BE2C (cell line): ENCODE measurements around the gene CLDN7.
"Not testable (repeated sequence)": the region's sequence is repeated elsewhere in the genome, so short reads cannot be mapped to it uniquely, and the experiment has no call there.

Source experiments
- DNase-seq: peaks from one replicate; pipeline ENCODE4 v3.0.0-alpha.2; 2020
- H3K27me3 ChIP-seq: fragments of 250-450 bp; sonication (Bioruptor Pico); 2 replicates; pipeline ENCODE4 v1.5.1; 2020; ENCODE audit warnings: mild to moderate bottlenecking
- H3K36me3 ChIP-seq: fragments of 250-450 bp; sonication (Bioruptor Pico); 2 replicates; pipeline ENCODE4 v1.5.1; 2020; ENCODE audit warnings: mild to moderate bottlenecking
- H3K4me1 ChIP-seq: fragments of 250-450 bp; sonication (Bioruptor Pico); 2 replicates; pipeline ENCODE4 v1.5.1; 2020
- H3K4me3 ChIP-seq: 2 replicates; pipeline ENCODE4 v1.5.1; 2011; ENCODE audit warnings: low read depth, low read length
- H3K9me3 ChIP-seq: fragments of 250-450 bp; sonication (Bioruptor Pico); 2 replicates; pipeline ENCODE4 v1.5.1; 2020
- CTCF ChIP-seq: IDR thresholded peaks from 2 replicates; pipeline ENCODE4 v1.5.1; 2012; ENCODE audit warnings: mild to moderate bottlenecking, low read depth, low read length

Gene CLDN7

GRCh38 chr17:7246779-7247178, 15.5 kb downstream of the CLDN7 start:
- Histone ChIP-seq H3K4me1 (no peaks in the 10 kb centered on the region), H3K27me3 (no peaks in the 10 kb centered on the region), H3K4me3 (no peak overlapping the region), H3K9me3 (no peaks in the 10 kb centered on the region), H3K36me3 (peaks cover 3% of the 10 kb centered on the region)
- TF ChIP-seq CTCF: no peak
- DNase-seq: no peak

- not testable (repeated sequence) for H3K36me3 ChIP-seq, H3K27me3 ChIP-seq, H3K4me1 ChIP-seq, H3K9me3 ChIP-seq, DNase-seq, H3K4me3 ChIP-seq
These were observed 18.4 kb downstream of the CLDN7 start for GRCh38 chr17:7243838-7244237.

GRCh38 chr17:7243453-7243729, 18.9 kb downstream of the CLDN7 start:
- peak overlapping the region; percentile 82 for H3K4me3 ChIP-seq
- no peaks in the 10 kb centered on the region for H3K9me3 ChIP-seq
- no peaks in the 10 kb centered on the region for H3K27me3 ChIP-seq
- peaks cover 6% of the 10 kb centered on the region for H3K36me3 ChIP-seq
- TF ChIP-seq CTCF: no peak
- no peak for DNase-seq
- H3K4me1 ChIP-seq: no peaks in the 10 kb centered on the region

GRCh38 chr17:7242717-7243452, 19.4 kb downstream of the CLDN7 start:
- Histone ChIP-seq H3K27me3 (no peaks in the 10 kb centered on the region), H3K4me1 (no peaks in the 10 kb centered on the region), H3K36me3 (peaks cover 6% of the 10 kb centered on the region), H3K9me3 (no peaks in the 10 kb centered on the region), H3K4me3 (peak overlapping the region; percentile 82)
- TF ChIP-seq CTCF: no peak
- DNase-seq: peak; percentile 88

GRCh38 chr17:7241783-7242716, 20.2 kb downstream of the CLDN7 start, which contains the start of gene GABARAP:
TSS of gene GABARAP (minus strand) at chr17:7242449. CDS start at chr17:7242330, 119 bp downstream.
- no peaks in the 10 kb centered on the region for H3K9me3 ChIP-seq
- no peaks in the 10 kb centered on the region for H3K27me3 ChIP-seq
- H3K4me3 ChIP-seq: peak within 1 kb of the TSS; percentile 82
- peaks cover 10% of the 10 kb centered on the region for H3K36me3 ChIP-seq
- H3K4me1 ChIP-seq: no peaks in the 10 kb centered on the region
- peak; percentile 78 for DNase-seq
- no peak for TF ChIP-seq CTCF

GRCh38 chr17:7241090-7241733, 21.1 kb downstream of the CLDN7 start:
- no peaks in the 10 kb centered on the region for H3K27me3 ChIP-seq
- no peak for TF ChIP-seq CTCF
- DNase-seq: no peak
- no peaks in the 10 kb centered on the region for H3K4me1 ChIP-seq
- peak overlapping the region; percentile 82 for H3K4me3 ChIP-seq
- H3K9me3 ChIP-seq: no peaks in the 10 kb centered on the region
- H3K36me3 ChIP-seq: peaks cover 18% of the 10 kb centered on the region
